ENCODE results near the gene NYAP2.

NYAP2 gene

GRCh38 chr2:225559072-225559415 is 159.5 kb downstream of the NYAP2 start:
- no peak for DNase-seq (ENCODE audit: low read depth)

GRCh38 chr2:225566798-225567197 is 167.3 kb downstream of the NYAP2 start:
- DNase-seq (ENCODE audit: low read depth): no peak

GRCh38 chr2:225569995-225570394 is 170.5 kb downstream of the NYAP2 start:
- no peak for DNase-seq (ENCODE audit: low read depth)

GRCh38 chr2:225573603-225574002 is 174.1 kb downstream of the NYAP2 start:
- no peak for DNase-seq (ENCODE audit: low read depth)

GRCh38 chr2:225574582-225575138 is 175.2 kb downstream of the NYAP2 start:
- DNase-seq (ENCODE audit: low read depth): no peak

GRCh38 chr2:225581135-225581534 is 181.6 kb downstream of the NYAP2 start:
- no peak for DNase-seq (ENCODE audit: low read depth)

- DNase-seq (ENCODE audit: low read depth): no peak
Observed at GRCh38 chr2:225581906-225582305, 182.4 kb downstream of the NYAP2 start.

GRCh38 chr2:225582355-225583116 is 183.0 kb downstream of the NYAP2 start:
- DNase-seq (ENCODE audit: low read depth): no peak

GRCh38 chr2:225584796-225585195 is 185.3 kb downstream of the NYAP2 start:
- DNase-seq (ENCODE audit: low read depth): no peak

- DNase-seq (ENCODE audit: low read depth): no peak
Observed at GRCh38 chr2:225590932-225591331, 191.4 kb downstream of the NYAP2 start.

GRCh38 chr2:225597911-225598310 is 198.4 kb downstream of the NYAP2 start:
- no peak for DNase-seq (ENCODE audit: low read depth)

- DNase-seq (ENCODE audit: low read depth): no peak
Observed at GRCh38 chr2:225598426-225598825, 198.9 kb downstream of the NYAP2 start.

- DNase-seq (ENCODE audit: low read depth): no peak
Observed at GRCh38 chr2:225598897-225599296, 199.4 kb downstream of the NYAP2 start.

- no peak for DNase-seq (ENCODE audit: low read depth)
Observed at GRCh38 chr2:225599856-225600255, 200.3 kb downstream of the NYAP2 start.

GRCh38 chr2:225600444-225600843 is 200.9 kb downstream of the NYAP2 start:
- DNase-seq (ENCODE audit: low read depth): no peak

- no peak for DNase-seq (ENCODE audit: low read depth)
Observed at GRCh38 chr2:225600865-225601264, 201.4 kb downstream of the NYAP2 start.

- DNase-seq (ENCODE audit: low read depth): no peak
Observed at GRCh38 chr2:225602205-225602604, 202.7 kb downstream of the NYAP2 start.

GRCh38 chr2:225608136-225608535 is 208.6 kb downstream of the NYAP2 start:
- DNase-seq (ENCODE audit: low read depth): no peak

GRCh38 chr2:225612636-225613035 is 213.1 kb downstream of the NYAP2 start:
- DNase-seq (ENCODE audit: low read depth): no peak

- no peak for DNase-seq (ENCODE audit: low read depth)
Observed at GRCh38 chr2:225614915-225615314, 215.4 kb downstream of the NYAP2 start.

- no peak for DNase-seq (ENCODE audit: low read depth)
Observed at GRCh38 chr2:225615514-225615913, 216.0 kb downstream of the NYAP2 start.

GRCh38 chr2:225616372-225616771 is 216.9 kb downstream of the NYAP2 start:
- DNase-seq (ENCODE audit: low read depth): no peak

- no peak for DNase-seq (ENCODE audit: low read depth)
Observed at GRCh38 chr2:225616848-225617247, 217.3 kb downstream of the NYAP2 start.

GRCh38 chr2:225620227-225620626 is 220.7 kb downstream of the NYAP2 start:
- DNase-seq (ENCODE audit: low read depth): no peak
